Measurements from ENCODE around the gene NXN.
"Not testable (repeated sequence)": the region's sequence is repeated elsewhere in the genome, so short reads cannot be mapped to it uniquely, and the experiment has no call there.

Gene NXN

DNA sequence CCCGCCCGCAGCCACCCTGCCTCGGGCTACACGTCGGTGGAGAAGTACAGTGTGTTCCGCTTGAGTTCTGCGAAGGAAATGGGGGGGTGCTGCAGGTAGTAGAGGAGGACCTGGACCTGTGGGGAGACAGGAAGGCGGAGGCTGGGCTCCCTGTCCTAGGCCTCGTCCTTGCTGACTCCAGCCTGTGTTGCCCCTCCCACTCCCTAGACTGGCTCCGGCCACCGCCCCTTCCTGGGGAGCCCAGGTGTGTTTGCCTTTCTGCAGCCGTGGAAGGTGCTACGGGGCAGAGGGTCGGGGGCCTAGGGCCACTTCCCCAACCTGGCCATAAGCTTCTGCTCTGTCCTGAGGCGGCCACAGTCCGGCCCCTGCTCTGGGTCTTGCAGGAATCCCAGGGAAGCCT lies 26.5 kb upstream of the NXN start:
- DNase-seq: no peak

GRCh38 chr17:1005361-1005946 lies 25.9 kb upstream of the NXN start:
- DNase-seq: peak; percentile 48

GRCh38 chr17:1004769-1005295 lies 25.3 kb upstream of the NXN start:
- DNase-seq: no peak

- DNase-seq: no peak
These were observed 24.6 kb upstream of the NXN start for GRCh38 chr17:1003972-1004768.

DNA sequence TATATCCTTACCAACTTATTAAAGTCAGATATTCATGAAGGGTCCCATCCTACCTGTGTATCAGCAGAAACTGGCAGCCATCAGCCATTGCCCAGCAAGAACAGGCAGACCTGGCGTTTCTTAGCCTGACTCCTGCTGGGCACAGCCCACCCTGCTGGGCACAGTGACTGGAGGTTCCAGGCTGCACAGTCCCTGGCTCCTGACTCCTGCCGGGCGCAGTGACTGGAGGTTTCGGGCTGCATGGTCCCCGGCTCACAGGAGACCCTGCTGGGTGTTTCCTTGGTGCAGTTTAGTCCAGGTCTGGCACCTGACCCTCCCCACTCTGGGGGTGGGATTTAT lies 24.0 kb upstream of the NXN start:
- no peak for DNase-seq

DNA sequence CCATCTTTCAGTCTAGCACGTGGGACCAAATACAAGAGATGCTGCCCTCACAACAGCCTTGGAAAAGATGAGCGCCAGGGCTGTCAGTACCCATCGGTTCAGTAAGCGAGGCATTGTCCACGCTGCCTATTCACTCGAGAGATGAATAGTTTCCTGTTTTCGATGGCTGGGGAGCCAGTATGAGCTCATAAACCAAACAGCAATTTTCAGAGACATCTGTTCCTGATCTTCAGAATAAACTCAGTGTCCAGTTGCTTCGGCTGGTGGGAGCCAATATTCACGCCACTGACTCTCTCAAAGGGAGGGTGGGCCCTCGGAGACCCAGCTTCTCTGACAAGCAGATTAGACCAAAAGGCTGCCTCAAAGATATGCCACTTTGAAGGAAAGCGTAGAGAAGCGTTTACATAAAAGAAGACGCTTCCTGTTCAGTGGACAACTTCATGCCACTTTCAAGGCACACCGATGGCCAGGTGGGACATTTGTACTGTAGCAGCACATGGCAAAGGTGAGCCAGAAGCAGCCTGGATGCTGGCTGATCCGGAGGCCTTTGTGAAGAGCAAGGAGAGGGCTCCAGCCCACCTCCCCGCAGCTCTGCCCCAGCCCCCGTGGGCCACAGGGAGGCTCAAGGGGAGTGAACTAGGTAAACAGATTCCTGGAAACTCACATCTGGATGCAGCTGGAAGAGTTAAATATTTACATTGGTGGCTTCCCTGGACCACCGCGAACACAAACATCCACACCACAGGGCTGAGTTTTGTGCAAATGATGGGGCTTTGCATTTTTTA lies 23.4 kb upstream of the NXN start:
- DNase-seq: peak; percentile 74

- DNase-seq: peak; percentile 18
These were observed 22.8 kb upstream of the NXN start for GRCh38 chr17:1002412-1002753.

GRCh38 chr17:1001640-1002411 lies 22.2 kb upstream of the NXN start:
- peak; percentile 73 for DNase-seq

- peak; percentile 74 for DNase-seq
These were observed 21.3 kb upstream of the NXN start for GRCh38 chr17:1000597-1001461.

DNA sequence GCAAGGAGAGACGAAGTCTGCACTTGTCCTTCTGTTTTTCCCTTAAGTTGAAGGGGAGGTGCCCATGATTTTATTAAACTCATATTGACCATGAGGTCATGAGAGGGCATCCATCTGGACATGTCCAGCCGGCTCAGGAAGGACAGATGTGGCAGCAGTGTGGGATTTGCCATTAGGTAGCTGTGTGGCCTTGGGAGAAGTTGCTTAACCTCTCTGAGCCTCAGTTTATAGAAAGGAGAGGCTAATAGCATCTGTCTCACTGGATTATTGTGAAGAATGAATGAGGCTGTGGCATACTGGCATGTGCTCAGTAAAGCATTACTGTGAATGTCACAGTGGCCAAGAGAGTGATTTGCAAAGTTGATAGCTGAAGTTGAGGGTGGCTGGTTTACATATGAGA lies 18.5 kb upstream of the NXN start:
- no peak for DNase-seq

DNA sequence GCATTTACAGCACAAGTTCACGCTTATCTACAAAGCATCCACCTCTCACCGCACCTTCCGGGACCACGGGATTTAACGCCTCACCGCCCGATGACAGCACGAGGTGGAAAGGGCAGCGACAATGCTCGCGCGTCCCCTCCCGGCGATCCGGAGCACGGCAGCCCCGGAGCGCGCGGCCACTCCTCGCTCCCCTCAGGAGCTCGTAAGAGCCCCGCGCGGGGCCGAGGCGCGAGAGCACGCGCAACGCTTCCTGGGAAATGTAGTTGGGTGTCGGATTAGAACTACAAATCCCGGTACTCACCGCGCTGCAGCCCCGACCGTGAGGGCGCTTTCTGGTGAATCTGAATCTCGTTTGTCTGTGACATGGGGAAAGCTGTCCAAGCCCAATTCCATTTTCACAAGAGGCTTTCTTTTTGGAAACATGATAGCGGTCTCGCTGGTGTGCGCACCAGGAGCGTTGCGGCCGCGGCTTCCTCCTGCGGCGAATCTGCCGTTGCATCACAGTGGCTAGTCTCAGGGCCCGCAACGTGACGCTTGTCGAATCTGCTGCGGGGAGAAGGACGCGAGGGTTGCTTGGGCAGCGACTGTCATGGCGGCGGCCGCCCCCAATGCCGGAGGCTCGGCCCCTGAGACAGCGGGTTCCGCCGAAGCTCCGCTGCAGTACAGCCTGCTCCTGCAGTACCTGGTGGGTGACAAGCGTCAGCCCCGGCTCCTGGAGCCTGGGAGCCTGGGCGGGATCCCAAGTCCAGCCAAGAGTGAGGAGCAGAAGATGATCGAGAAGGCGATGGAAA lies 17.2 kb upstream of the NXN start, which contains the start of gene TIMM22:
Gene TIMM22 (plus strand): TSS at position 576 of the 791 bp plus-strand sequence. CDS start 14 bp downstream, at position 590.
- DNase-seq: peak; percentile 98

DNA sequence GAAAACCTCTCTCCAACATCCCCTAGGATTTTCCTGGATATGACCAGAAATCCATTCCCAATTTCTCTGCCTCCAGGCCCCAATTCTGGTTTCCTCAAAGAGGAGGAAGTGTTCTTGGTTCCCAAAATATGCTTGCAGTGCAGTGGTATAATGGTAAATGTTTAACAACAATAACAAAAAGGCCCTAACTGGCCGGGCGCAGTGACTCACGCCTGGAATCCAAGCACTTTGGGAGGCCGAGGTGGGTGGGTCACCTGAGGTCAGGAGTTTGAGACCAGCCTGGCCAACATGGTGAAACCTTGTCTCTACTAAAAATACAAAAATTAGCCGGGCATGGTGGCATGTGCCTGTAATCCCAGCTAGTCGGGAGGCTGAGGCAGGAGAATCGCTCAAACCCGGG lies 15.7 kb upstream of the NXN start:
- not testable (repeated sequence) for DNase-seq

- DNase-seq: no peak
These were observed 13.4 kb upstream of the NXN start for GRCh38 chr17:992933-993332.

GRCh38 chr17:988561-988960 lies 9.0 kb upstream of the NXN start:
- no peak for DNase-seq

GRCh38 chr17:987931-988330 lies 8.4 kb upstream of the NXN start:
- DNase-seq: no peak

GRCh38 chr17:986322-986929 lies 6.8 kb upstream of the NXN start:
- DNase-seq: no peak

DNA sequence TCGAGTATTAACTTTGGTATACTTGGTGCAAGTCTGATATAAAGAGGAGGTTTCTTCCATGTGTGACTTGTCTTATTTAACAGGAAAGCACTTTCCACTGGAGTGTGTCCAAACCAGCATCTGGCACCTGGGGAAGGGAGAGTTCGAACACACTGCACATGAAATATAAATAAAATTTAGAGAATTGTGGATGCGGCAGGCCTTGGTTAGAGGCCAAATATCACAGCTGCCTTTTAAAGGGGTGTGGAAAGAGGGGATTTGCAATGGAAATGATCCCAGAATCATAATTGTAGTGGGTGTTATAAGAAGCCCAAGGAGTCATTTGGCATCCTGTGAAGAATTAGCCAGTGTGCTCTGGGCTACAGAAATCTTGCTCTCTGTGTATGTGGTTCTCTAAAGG lies 4.3 kb upstream of the NXN start:
- DNase-seq: peak; percentile 38

- no peak for DNase-seq
These were observed 1.7 kb upstream of the NXN start for GRCh38 chr17:981292-981658.

- DNase-seq: peak; percentile 85
These were observed 1.1 kb upstream of the NXN start for GRCh38 chr17:980406-981291.

GRCh38 chr17:979212-979538 lies 401 bp downstream of the NXN start:
- DNase-seq: no peak

Measured in fibroblast of skin of abdomen (primary cell).